Left lung (tissue), 10 donors: Measurements from ENCODE around the gene NECAB2. TPM values are rescaled to one million over a fixed set of nuclear protein-coding genes. Genes with fewer than 3 reads are reported as not detected.

Experiments used
- ATAC-seq: fragments of 200-7000 bp; cut with Tn5 transposase; one replicate; pipeline ENCODE4 v1.9.1; 2020; ENCODE audit warnings: moderate library complexity
- DNase-seq, 4 donors: peaks; one replicate each; pipeline ENCODE4 v3.0.0-alpha.2; 2013 to 2020
- H3K27ac ChIP-seq, 2 donors: fragments of 200-600 bp; sonication (generic) in 1 of 2; one replicate each; pipeline versions ENCODE4 v1.5.0 to v1.8.0; 2020 to 2021
- H3K27me3 ChIP-seq, 2 donors: fragments of 200-600 bp; sonication (generic) in 1 of 2; one replicate each; pipeline versions ENCODE4 v1.5.0 to v1.8.0; 2020 to 2021
- H3K36me3 ChIP-seq, 2 donors: fragments of 200-600 bp; sonication (generic) in 1 of 2; one replicate each; pipeline versions ENCODE4 v1.5.0 to v1.8.0; 2020 to 2021
- H3K4me1 ChIP-seq, 2 donors: fragments of 200-600 bp; one replicate each; pipeline ENCODE4 v1.8.0; 2021
- H3K4me3 ChIP-seq, 2 donors: fragments of 200-600 bp; sonication (generic) in 1 of 2; one replicate each; pipeline versions ENCODE4 v1.5.0 to v1.8.0; 2020 to 2021; ENCODE audit warnings: mild to moderate bottlenecking in 1 of 2
- H3K9me3 ChIP-seq, 2 donors: fragments of 200-600 bp; sonication (generic) in 1 of 2; one replicate each; pipeline versions ENCODE4 v1.5.0 to v1.8.0; 2020 to 2021
- intact Hi-C, 2 donors: fragments of 100-400 bp; cut with DNase I; formaldehyde crosslinking; loops; one replicate each; pipeline versions ENCODE4 v1.11.2 to v1.14.2; 2022
- polyA plus RNA-seq, 6 donors: library from polyadenylated mRNA; unstranded; fragments of 120-200 nt; gene quantifications; one replicate each; pipeline ENCODE4 v1.2.1, GENCODE V29; 2013; ENCODE audit not compliant: insufficient read length in 6 of 6
- total RNA-seq, 2 donors: library from RNA; stranded (reverse); fragmentation: NEBNext Ultra II Directional; extraction: Animal tissue kit (Norgen Biotek cat#: 25700); gene quantifications; one replicate each; pipeline ENCODE4 v1.2.1, GENCODE V29; 2021
- TF ChIP-seq, protein P1 (sequence below), 2 donors: fragments of 200-600 bp; sonication (generic) in 1 of 2; IDR thresholded peaks; one replicate each; pipeline versions ENCODE4 v1.5.0 to v1.8.0; 2021; ENCODE audit warnings: antibody characterized with exemption in 2 of 2
- donor health status: DM: no; HTN: yes; CAD: no.
- donor health status: DM: no; HTN: no; CAD: no.

Gene NECAB2
- total and polyA plus RNA-seq, 8 donors = 0.17 to 0.79 (median 0.42) TPM

DNA sequence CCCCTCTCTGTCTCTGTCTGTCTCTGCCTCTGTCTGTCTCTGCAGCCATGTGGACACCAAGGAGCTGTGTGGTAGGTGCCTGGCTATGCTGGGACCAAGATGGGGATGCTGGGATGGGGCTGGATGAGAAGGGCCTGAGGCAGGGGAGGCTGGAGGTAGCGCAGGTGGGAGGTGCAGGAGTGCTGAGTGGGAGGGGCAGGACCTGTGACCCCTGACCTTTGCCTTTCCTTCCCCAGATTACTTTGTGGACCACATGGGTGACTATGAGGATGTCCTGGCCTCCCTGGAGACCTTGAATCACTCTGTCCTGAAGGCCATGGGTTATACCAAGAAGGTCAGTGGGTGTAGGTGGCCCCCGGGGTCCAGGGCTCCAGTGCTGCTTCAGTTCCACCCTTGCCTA, 12.8 kb downstream of the NECAB2 start:
- intact Hi-C loops = no loop called here
- Histone ChIP-seq H3K36me3 (no peaks in the 10 kb centered on the region), H3K4me3 (no peak overlapping the region), H3K4me1 (no peaks in the 10 kb centered on the region), H3K27ac (no peak overlapping the region), H3K9me3 (peaks cover 0 to 11% of the 10 kb centered on the region in 2 donors), H3K27me3 (peaks cover 0 to 5% of the 10 kb centered on the region in 2 donors)
- TF ChIP-seq, protein P1, sequence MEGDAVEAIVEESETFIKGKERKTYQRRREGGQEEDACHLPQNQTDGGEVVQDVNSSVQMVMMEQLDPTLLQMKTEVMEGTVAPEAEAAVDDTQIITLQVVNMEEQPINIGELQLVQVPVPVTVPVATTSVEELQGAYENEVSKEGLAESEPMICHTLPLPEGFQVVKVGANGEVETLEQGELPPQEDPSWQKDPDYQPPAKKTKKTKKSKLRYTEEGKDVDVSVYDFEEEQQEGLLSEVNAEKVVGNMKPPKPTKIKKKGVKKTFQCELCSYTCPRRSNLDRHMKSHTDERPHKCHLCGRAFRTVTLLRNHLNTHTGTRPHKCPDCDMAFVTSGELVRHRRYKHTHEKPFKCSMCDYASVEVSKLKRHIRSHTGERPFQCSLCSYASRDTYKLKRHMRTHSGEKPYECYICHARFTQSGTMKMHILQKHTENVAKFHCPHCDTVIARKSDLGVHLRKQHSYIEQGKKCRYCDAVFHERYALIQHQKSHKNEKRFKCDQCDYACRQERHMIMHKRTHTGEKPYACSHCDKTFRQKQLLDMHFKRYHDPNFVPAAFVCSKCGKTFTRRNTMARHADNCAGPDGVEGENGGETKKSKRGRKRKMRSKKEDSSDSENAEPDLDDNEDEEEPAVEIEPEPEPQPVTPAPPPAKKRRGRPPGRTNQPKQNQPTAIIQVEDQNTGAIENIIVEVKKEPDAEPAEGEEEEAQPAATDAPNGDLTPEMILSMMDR (IDR thresholded peaks at IDR 0.05) = no peak
- DNase-seq = peak in 1 of 4 donors; percentile 8
- no peak for ATAC-seq

DNA sequence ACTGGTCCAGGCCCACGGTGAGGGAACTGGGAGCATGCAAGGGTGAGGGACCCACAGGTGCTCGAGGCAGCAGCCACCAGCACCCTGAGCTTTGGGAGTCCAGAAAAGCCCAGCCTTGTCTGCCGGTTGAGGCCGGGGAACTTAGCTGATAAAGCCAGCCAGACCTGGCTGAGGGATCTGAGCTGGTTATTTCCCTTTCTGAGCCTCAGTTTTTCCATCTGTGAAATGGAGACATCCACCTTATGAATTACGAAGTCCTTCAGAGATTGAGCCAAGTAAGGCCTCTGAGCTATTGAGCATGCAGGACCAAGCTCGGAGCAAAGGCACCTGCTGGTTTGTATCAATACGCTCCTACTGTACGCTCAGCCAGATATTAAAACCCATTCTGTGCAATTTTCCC, 13.8 kb downstream of the NECAB2 start:
- TF ChIP-seq, protein P1 (IDR thresholded peaks at IDR 0.05) = no peak
- H3K4me1 ChIP-seq = no peaks in the 10 kb centered on the region
- no peaks in the 10 kb centered on the region for H3K36me3 ChIP-seq
- no peak overlapping the region for H3K4me3 ChIP-seq
- H3K27me3 ChIP-seq = peaks cover 0 to 10% of the 10 kb centered on the region in 2 donors
- intact Hi-C loops = no loop called here
- DNase-seq = peak in 1 of 4 donors; percentile 31
- peaks cover 0 to 11% of the 10 kb centered on the region in 2 donors for H3K9me3 ChIP-seq
- H3K27ac ChIP-seq = no peak overlapping the region
- no peak for ATAC-seq

GRCh38 chr16:83983491-83983890, 15.4 kb downstream of the NECAB2 start:
- ATAC-seq (no peak), DNase-seq (no peak)
- Histone ChIP-seq H3K36me3 (no peaks in the 10 kb centered on the region), H3K9me3 (peaks cover 0 to 4% of the 10 kb centered on the region in 2 donors), H3K27me3 (peaks cover 0 to 24% of the 10 kb centered on the region in 2 donors), H3K4me3 (no peak overlapping the region), H3K4me1 (no peaks in the 10 kb centered on the region), H3K27ac (no peak overlapping the region)
- TF ChIP-seq, protein P1 (IDR thresholded peaks at IDR 0.05) = no peak
- intact Hi-C loops = no loop called here

DNA sequence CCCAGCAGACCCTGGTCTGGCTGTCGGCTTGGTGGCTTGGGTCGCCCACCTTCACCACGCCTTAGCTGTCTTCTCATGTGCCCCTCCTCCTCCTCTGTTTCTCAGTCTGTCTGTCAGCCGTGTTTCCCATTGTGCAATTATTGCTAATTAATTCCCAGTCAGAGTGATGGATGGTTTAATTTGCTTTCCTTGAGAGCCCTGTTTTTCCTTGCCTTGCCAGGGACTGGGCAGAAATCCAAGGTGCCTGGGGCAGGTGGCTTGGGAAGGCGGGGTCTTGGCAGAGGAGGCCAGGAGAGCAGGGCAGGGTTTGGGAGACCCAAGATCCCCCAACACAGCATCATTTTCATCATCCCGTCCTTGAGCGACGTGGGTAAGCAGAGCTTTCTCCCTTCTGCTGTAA, 21.3 kb downstream of the NECAB2 start:
- Histone ChIP-seq H3K36me3 (no peaks in the 10 kb centered on the region), H3K4me1 (no peaks in the 10 kb centered on the region), H3K9me3 (no peaks in the 10 kb centered on the region), H3K4me3 (no peak overlapping the region), H3K27ac (no peak overlapping the region), H3K27me3 (peaks cover 6 to 75% of the 10 kb centered on the region in 2 donors)
- intact Hi-C loops = no loop called here
- DNase-seq = peak in 1 of 4 donors; percentile 15
- ATAC-seq = no peak
- TF ChIP-seq, protein P1 (IDR thresholded peaks at IDR 0.05) = no peak

GRCh38 chr16:83990492-83990891, 22.4 kb downstream of the NECAB2 start:
- no peaks in the 10 kb centered on the region for H3K36me3 ChIP-seq
- TF ChIP-seq, protein P1 (IDR thresholded peaks at IDR 0.05) = no peak
- no peaks in the 10 kb centered on the region for H3K9me3 ChIP-seq
- peaks cover 7 to 81% of the 10 kb centered on the region in 2 donors for H3K27me3 ChIP-seq
- ATAC-seq (no peak), DNase-seq (peak in 1 of 4 donors; percentile 48)
- no peak overlapping the region for H3K4me3 ChIP-seq
- intact Hi-C loops = no loop called here
- H3K4me1 ChIP-seq = peaks cover 0 to 10% of the 10 kb centered on the region in 2 donors
- no peak overlapping the region for H3K27ac ChIP-seq
